RCC 7860 (cell line): ENCODE data around the gene SMIM29.

Experiments used
- DNase-seq: peaks from one replicate; pipeline ENCODE4 v3.0.0-alpha.2; 2015; ENCODE audit warnings: low spot score
- FAIRE-seq: peaks from 2 replicates; lab custom pipeline; 2012; peaks lifted over from hg19 to GRCh38; lab: Jason Lieb, UNC

SMIM29 gene

DNA sequence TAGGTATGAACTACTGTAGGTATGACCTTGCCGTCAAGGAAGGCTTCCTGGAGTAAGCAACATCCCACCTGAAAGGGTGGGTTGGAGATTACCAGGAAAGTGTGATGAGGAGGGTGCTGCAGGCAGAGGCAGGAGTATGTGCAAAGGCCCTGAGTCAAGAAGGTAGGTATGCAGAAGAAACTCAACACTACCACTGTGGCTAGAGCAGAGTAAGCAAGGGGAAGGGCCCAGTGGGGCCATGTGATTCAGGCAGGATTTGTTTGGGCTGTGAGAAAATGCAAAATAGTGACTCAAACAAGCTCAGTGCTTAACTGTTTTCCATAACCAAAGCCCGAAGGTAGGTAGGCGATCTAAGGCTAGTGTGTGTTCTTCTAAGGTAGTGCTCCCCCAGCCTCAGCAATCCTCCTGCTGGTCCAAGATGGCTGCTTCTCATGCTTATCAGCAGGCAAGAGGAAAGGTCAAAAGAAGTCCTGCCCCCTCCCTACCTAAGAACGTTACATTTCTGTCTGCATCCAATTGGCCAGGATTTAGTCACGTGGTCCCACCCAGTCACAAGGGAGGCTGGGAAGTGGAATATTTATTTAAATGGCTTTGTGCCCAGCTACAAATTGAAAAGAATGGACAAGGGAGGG, 48.4 kb downstream of the SMIM29 start:
- FAIRE-seq (no peak), DNase-seq (no peak)

DNA sequence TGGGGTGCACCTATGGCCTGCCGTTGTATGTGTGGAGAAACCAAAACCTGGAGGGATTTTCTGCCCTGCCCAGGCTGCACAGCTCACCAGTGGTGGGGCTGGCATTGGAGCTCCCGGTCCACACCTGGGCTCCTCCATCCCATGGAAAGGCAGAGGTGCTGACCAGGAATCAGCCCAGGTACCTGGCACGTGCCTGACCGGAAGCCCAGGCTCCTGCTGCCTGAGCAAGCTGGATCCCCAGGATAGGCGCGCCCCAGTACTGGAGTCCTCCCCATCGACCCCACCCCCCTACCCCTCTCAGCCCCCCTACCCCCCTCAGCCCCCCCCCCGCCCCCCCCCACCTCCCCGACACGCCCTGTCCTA, 52.0 kb downstream of the SMIM29 start:
- DNase-seq (no peak), FAIRE-seq (no peak)
